Mesothelial cell of epicardium (in vitro differentiated cells): ENCODE data around the gene KHDRBS2. TPM values are rescaled to one million over a fixed set of nuclear protein-coding genes. Genes with fewer than 3 reads are reported as not detected.

Source experiments
- DNase-seq, 2 experiments: peaks; one replicate each; pipeline ENCODE4 v3.0.0; 2021; ENCODE audit warnings: low spot score in 2 of 2; ENCODE audit not compliant: unreplicated experiment in 2 of 2
- H3K27ac Mint-ChIP-seq: 2 replicates; pipeline ENCODE4 v1.8.0; 2021; ENCODE audit warnings: mixed read lengths
- H3K27me3 Mint-ChIP-seq: 2 replicates; pipeline ENCODE4 v1.8.0; 2021; ENCODE audit warnings: low read depth, mixed read lengths
- H3K36me3 Mint-ChIP-seq: 2 replicates; pipeline ENCODE4 v1.8.0; 2021; ENCODE audit warnings: mixed read lengths
- H3K4me1 Mint-ChIP-seq: 2 replicates; pipeline ENCODE4 v1.8.0; 2021; ENCODE audit warnings: mixed read lengths
- H3K4me3 Mint-ChIP-seq: 2 replicates; pipeline ENCODE4 v1.8.0; 2021; ENCODE audit warnings: mild to moderate bottlenecking, moderate library complexity, mixed read lengths
- H3K9me3 Mint-ChIP-seq: 2 replicates; pipeline ENCODE4 v1.8.0; 2021; ENCODE audit warnings: mixed read lengths
- total RNA-seq: library from RNA; stranded (reverse); gene quantifications from 3 replicates; pipeline ENCODE4 v1.2.1, GENCODE V29; 2021
- TF ChIP-seq, protein P1 (sequence below): fragments of 200-600 bp; sonication (generic); IDR thresholded peaks from one replicate; pipeline ENCODE4 v1.5.0; 2021; ENCODE audit warnings: antibody characterized with exemption; ENCODE audit not compliant: unreplicated experiment

The KHDRBS2 gene
- total RNA-seq, 1 donor from 2014 or later = 1.6 TPM

- Mint-ChIP-seq H3K27me3 (no peaks in the 10 kb centered on the region), H3K36me3 (no peaks in the 10 kb centered on the region), H3K4me1 (no peaks in the 10 kb centered on the region), H3K9me3 (no peaks in the 10 kb centered on the region), H3K27ac (no peak overlapping the region), H3K4me3 (no peak overlapping the region)
- TF ChIP-seq, protein P1, sequence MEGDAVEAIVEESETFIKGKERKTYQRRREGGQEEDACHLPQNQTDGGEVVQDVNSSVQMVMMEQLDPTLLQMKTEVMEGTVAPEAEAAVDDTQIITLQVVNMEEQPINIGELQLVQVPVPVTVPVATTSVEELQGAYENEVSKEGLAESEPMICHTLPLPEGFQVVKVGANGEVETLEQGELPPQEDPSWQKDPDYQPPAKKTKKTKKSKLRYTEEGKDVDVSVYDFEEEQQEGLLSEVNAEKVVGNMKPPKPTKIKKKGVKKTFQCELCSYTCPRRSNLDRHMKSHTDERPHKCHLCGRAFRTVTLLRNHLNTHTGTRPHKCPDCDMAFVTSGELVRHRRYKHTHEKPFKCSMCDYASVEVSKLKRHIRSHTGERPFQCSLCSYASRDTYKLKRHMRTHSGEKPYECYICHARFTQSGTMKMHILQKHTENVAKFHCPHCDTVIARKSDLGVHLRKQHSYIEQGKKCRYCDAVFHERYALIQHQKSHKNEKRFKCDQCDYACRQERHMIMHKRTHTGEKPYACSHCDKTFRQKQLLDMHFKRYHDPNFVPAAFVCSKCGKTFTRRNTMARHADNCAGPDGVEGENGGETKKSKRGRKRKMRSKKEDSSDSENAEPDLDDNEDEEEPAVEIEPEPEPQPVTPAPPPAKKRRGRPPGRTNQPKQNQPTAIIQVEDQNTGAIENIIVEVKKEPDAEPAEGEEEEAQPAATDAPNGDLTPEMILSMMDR = no peak
- DNase-seq = no peak
These were observed 308.9 kb downstream of the KHDRBS2 start for GRCh38 chr6:61977099-61977498.

- peaks cover 33% of the 10 kb centered on the region for H3K9me3 Mint-ChIP-seq
- no peak overlapping the region for H3K27ac Mint-ChIP-seq
- no peaks in the 10 kb centered on the region for H3K4me1 Mint-ChIP-seq
- no peaks in the 10 kb centered on the region for H3K36me3 Mint-ChIP-seq
- TF ChIP-seq, protein P1 = no peak
- H3K27me3 Mint-ChIP-seq = no peaks in the 10 kb centered on the region
- no peak overlapping the region for H3K4me3 Mint-ChIP-seq
- no peak for DNase-seq
These were observed 326.8 kb downstream of the KHDRBS2 start for GRCh38 chr6:61959196-61959595.

GRCh38 chr6:61953851-61954250 lies 332.2 kb downstream of the KHDRBS2 start:
- no peak for DNase-seq
- peaks cover 28% of the 10 kb centered on the region for H3K9me3 Mint-ChIP-seq
- H3K27ac Mint-ChIP-seq = no peak overlapping the region
- TF ChIP-seq, protein P1 = no peak
- no peaks in the 10 kb centered on the region for H3K27me3 Mint-ChIP-seq
- no peaks in the 10 kb centered on the region for H3K36me3 Mint-ChIP-seq
- H3K4me1 Mint-ChIP-seq = peaks cover 6% of the 10 kb centered on the region
- no peak overlapping the region for H3K4me3 Mint-ChIP-seq

DNA sequence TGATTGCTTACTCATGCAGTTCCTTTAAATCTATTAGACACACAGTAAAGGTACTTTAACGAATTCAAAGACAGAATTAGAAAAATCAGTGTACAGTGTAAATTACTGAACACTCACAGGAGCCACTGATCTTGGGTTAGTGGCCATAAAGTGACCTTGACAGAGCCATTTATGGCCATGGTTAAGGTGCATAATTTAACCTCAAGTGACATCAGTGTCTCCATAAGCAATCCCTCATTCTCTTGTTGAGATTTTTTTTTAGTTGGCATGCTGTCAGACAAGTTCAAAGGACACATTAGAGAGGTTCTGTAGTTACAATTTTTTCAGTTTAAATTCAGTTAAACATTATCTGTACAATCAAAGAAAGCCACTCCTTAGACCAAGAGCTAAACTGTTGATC lies 334.4 kb downstream of the KHDRBS2 start:
- Mint-ChIP-seq H3K27me3 (no peaks in the 10 kb centered on the region), H3K4me1 (peaks cover 6% of the 10 kb centered on the region), H3K9me3 (peaks cover 7% of the 10 kb centered on the region), H3K4me3 (no peak overlapping the region), H3K27ac (no peak overlapping the region), H3K36me3 (no peaks in the 10 kb centered on the region)
- DNase-seq = no peak
- TF ChIP-seq, protein P1 = no peak

- TF ChIP-seq, protein P1 = no peak
- Mint-ChIP-seq H3K27me3 (no peaks in the 10 kb centered on the region), H3K4me3 (no peak overlapping the region), H3K9me3 (no peaks in the 10 kb centered on the region), H3K36me3 (no peaks in the 10 kb centered on the region), H3K4me1 (peaks cover 6% of the 10 kb centered on the region), H3K27ac (no peak overlapping the region)
- DNase-seq = no peak
These were observed 335.2 kb downstream of the KHDRBS2 start for GRCh38 chr6:61950811-61951210.

GRCh38 chr6:61949971-61950370 lies 336.1 kb downstream of the KHDRBS2 start:
- TF ChIP-seq, protein P1 = no peak
- Mint-ChIP-seq H3K27me3 (no peaks in the 10 kb centered on the region), H3K36me3 (no peaks in the 10 kb centered on the region), H3K4me3 (no peak overlapping the region), H3K9me3 (no peaks in the 10 kb centered on the region), H3K27ac (no peak overlapping the region), H3K4me1 (peaks cover 6% of the 10 kb centered on the region)
- DNase-seq = no peak
